GM15510 (cell line): ENCODE results near the gene MTSS2.

Experiments used
- POLR2A ChIP-seq: IDR thresholded peaks from 3 replicates; pipeline ENCODE4 v1.6.1; 2011; ENCODE audit warnings: borderline replicate concordance; ENCODE audit not compliant: insufficient read length; ENCODE audit errors: extremely low read depth

The MTSS2 gene

GRCh38 chr16:70705056-70705455 lies 19.2 kb upstream of the MTSS2 start:
- no peak for TF ChIP-seq POLR2A

- TF ChIP-seq POLR2A: no peak
Observed at GRCh38 chr16:70704586-70704985, 18.7 kb upstream of the MTSS2 start.

- no peak for TF ChIP-seq POLR2A
Observed at GRCh38 chr16:70703835-70704381, 18.1 kb upstream of the MTSS2 start.

- TF ChIP-seq POLR2A: no peak
Observed at GRCh38 chr16:70703041-70703834, 17.4 kb upstream of the MTSS2 start.

- TF ChIP-seq POLR2A: no peak
Observed at GRCh38 chr16:70702624-70703023, 16.8 kb upstream of the MTSS2 start.

- no peak for TF ChIP-seq POLR2A
Observed at GRCh38 chr16:70701998-70702397, 16.1 kb upstream of the MTSS2 start.

GRCh38 chr16:70701596-70701995 lies 15.7 kb upstream of the MTSS2 start:
- TF ChIP-seq POLR2A: no peak

- TF ChIP-seq POLR2A: no peak
Observed at GRCh38 chr16:70701036-70701435, 15.2 kb upstream of the MTSS2 start.

- TF ChIP-seq POLR2A: no peak
Observed at GRCh38 chr16:70700101-70701020, 14.5 kb upstream of the MTSS2 start.

GRCh38 chr16:70699696-70700095 lies 13.8 kb upstream of the MTSS2 start:
- no peak for TF ChIP-seq POLR2A

- TF ChIP-seq POLR2A: no peak
Observed at GRCh38 chr16:70698901-70699300, 13.0 kb upstream of the MTSS2 start.

GRCh38 chr16:70697594-70698170 lies 11.8 kb upstream of the MTSS2 start:
- no peak for TF ChIP-seq POLR2A

GRCh38 chr16:70696952-70697593 lies 11.2 kb upstream of the MTSS2 start:
- no peak for TF ChIP-seq POLR2A

GRCh38 chr16:70696355-70696754 lies 10.5 kb upstream of the MTSS2 start:
- TF ChIP-seq POLR2A: no peak

- no peak for TF ChIP-seq POLR2A
Observed at GRCh38 chr16:70695331-70696070, 9.6 kb upstream of the MTSS2 start.

GRCh38 chr16:70694868-70695218 lies 9.0 kb upstream of the MTSS2 start:
- TF ChIP-seq POLR2A: no peak
